KG1 (cell line): ENCODE measurements around the gene FBRS.

Source experiments
- DNase-seq: peaks from one replicate; lab custom pipeline; 2025; lab: John Stamatoyannopoulos, UW

The FBRS gene

DNA sequence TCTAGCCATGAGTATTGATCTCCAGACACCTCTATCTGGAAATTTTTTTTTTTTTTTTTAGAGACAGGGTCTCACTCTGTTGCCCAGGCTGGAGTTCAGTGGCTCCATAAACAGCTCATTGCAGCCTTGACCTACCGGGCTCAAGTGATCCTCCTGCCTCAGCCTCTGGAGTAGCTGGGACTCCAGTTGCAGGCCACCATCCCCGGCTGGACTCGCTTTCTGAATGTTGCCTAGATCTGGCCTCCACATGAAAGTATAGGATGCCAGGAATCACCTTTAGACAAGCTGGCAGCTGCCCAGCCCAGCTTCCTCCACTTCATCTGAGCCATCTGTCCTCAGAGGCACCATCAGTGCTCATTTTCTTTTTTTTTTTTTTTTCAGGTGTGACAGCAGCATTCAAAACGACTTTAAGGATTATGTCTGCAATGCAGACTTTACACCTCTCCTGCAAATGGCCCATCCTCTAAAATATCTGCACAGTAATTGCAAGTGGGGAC is 13.8 kb upstream of the FBRS start:
- DNase-seq, result no peak

DNA sequence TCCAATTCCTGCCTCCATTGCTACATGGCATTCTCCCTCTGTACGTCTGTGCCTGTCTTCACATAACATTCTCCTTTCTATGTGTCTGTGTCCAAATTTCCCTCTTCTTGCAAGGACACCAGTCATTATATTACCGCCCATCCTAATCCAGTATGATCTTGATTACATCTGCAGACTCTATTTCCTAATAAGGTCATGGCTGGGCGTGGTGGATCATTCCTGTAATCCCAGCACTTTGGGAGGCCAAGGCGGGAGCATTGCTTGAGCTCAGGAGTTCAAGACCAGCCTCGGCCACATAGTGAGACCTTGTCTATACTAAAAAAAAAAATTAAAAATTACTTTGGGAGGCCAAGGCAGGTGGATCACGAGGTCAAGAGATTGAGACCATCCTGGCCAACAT is 12.5 kb upstream of the FBRS start:
- DNase-seq, result no peak

DNA sequence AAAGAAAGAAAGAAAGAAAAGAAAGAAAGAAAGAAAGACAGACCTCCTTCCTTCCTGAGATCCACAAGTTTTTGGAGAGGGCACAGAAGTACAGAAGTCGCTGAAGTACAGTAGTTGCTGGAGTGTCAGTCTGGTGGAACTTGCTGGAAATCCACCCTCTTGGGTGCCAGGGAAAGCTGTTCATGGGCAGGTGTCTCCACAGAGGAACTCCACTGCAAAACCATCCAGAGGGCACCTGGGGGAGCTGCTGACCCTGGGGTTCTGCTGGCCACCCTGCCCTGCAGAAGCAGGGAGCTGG is 11.0 kb upstream of the FBRS start:
- DNase-seq, result no peak

DNA sequence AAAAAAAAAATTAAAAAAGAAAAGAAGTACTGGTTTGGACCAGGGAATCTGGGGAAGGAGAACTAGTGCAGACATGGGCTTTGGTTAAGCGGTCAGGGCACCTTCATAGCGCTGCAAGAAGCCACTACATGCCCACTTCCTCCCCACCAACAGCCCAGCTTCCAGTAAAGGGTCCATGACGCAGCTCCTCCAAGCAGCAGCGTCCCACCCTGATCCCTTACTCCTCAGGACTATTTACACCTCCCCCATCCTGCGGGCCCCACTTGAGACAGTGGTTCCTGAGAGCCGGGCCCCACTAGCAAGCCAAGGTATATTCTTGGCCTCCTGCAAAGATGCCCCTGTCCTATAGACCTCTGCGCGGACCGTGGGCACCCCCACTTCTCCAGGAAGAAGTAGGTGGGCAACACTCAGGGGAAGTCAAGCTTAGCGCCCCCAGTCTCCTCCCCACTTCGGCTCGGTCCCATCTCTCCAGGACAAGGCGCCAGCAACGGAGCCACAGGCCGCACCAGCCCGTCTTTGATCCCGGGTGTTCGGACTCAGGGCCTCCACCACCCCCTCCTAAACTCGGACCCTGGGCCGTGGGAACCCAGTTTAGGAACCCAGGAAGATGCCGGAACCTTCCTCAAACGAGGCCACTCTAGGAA is 8.4 kb upstream of the FBRS start:
- DNase-seq, result no peak

DNA sequence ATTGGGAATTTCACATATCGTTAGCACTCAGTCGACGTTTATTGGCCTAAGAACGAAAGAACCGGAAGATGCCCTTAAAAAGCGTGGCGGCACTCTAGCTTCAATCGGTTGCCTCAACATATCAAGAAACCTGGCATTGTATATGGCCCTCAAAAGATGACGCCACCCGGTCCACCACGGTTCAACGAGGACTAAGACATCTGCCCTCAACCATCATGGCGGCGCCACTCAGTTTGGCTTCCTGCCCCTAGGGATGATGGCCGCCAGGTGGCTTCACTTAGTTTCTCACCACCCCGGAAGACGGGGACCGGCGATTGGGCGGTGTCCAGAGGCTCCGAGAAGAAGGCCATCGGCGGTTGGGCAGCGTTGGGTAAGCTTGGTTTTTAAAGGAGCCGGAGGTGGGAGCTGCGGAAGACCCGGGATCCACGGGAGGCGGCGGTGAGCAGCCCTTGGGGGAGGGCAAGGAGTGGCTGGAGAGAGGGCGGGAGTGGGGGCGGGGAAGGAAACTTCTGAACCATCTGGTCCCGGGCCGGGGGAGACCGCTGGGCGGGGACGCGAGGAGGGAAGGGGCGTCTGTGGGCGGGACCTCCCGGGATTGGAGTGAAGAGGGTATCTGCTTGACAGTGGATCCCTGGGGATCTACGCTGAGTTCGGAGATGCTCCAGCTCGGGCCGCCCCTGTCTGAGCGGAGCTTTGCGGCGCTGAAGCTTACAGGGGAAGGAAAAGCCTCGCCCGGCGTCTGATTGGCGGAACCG is 7.7 kb upstream of the FBRS start, which contains the start of gene PRR14:
TSS of gene PRR14 (plus strand) at position 592 of the 755 bp plus-strand sequence. CDS start 686 bp downstream, outside the sequence.
- DNase-seq, result peak; percentile 94

DNA sequence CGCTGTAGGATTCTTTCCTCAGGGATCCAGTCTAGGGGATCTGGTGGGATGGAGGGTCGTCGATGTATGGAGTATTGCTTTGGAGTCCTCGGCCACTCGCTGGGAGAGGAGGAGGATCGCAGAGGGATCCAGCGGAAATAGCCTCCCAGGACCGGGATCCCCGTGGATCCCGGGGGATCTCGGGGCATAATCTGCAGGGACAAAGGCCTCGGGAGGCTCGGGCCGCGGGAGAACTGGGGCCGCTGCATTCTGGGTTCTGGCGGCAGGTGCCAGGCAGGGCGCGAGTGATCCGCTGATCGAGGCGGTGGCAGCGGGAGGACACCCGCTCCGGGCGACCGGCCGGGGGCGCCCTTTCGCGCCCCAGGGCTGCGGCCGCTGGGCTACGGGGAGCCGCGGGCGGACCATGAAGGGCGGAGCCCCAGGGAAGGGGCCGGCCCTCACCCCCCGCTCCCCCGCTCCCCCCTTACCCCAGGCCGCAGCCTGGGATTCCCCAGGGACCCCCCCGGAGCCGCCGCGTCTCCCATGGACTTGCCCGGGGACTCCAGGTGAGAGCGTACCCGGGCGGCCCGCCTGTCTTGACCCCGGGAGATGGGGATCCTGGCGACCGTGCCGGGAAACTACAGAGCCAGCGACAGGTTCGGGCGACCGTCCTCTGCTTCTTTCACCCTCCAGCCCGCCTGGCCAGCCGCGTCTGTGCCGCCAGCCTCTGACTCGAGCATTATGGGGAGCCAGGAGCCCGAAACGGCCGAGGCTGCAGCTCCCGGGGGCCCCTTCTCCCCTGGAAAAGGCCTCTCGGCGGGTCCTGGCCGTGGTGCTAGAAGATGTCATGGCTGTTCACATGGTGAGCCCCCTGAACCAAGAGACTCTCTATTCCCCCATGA is 6.9 kb upstream of the FBRS start:
- peak; percentile 53 for DNase-seq

DNA sequence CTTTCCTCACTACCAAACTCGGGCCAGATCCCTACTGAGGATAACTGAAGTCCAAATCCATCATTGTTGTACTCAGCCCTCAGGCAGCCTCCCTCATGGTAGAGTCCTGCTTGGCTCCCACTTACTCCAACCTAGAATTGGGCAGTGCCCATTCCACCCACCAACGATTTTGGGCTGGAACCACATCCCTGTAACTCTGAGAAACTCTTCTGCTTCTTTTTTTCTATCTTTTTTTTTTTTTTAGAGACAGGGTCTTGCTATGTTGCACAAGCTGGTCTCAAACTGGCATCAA is 6.3 kb upstream of the FBRS start:
- no peak for DNase-seq

DNA sequence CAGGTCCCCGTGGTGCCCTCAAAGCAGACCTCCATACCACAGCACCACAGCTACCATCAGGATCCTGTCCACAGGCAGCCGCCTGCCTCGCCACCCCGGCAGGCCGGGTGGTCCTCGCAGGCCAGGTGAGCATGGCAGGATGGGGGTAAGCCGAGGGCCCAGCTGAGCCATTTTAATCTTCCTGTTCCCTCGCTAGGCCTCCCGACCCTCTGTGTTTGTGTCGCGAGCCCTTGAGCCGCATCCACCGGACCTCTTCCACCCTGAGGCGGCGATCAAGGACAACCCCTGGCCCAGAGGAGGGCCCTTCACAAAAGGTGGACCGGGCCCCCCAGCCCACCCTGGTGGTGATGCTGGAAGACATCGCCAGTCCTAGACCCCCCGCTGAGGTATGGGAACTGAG is 5.5 kb upstream of the FBRS start:
- no peak for DNase-seq

DNA sequence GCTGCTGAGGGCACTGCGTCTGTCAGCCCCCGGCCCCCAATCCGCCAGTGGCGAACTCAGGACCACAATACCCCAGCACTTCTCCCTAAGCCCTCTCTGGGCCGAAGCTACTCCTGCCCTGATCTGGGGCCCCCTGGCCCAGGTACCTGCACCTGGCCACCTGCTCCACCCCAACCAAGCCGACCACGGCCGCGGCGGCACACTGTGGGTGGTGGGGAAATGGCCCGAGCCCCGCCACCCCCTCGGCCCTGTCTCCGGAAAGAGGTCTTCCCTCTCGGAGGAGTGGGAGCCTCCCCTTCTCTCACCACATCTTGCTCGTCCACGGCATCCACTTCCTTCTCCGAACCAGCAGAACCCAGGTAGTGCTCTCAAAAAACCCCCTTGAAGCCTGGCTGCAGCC is 3.4 kb upstream of the FBRS start:
- DNase-seq, result no peak

DNA sequence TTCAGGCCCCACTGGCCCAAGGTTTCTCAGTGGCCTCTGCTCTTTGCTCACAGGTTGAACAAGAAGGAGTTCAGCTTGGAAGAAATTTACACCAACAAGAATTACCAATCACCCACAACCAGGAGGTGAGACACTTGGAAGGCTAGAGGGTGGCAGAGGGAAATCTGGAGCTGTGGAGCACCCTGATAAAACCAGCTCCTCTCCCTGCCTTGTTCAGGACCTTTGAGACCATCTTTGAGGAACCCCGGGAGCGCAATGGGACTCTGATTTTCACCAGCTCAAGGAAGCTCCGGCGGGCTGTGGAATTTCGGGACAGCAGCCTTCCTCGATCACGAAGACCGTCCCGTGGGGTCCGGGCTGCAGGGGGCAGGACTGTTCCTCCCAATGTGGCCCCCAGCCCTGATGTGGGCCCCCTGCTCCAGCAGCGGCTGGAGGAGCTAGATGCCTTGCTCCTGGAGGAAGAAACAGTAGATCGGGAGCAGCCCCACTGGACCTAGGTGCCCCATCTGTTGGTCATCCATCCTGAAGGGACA is 2.4 kb upstream of the FBRS start:
- DNase-seq, result no peak

DNA sequence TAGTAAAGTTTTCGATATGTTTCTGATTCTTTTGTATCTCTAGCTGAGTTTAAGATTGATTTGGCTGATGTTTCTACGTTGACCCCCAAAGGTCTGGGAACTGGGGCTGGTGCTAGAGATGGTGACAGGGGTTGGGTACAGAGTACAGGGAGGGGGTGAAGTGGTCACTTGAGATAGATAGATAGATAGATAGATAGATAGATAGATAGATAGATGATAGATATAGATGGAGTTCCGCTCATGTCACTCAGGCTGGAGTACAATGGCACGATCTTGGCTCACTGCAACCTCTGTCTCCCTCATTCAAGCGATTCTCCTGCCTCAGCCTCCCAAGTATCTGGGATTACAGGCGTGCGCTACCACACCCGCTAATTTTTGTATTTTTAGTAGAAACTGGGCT is 1.8 kb upstream of the FBRS start:
- no peak for DNase-seq

DNA sequence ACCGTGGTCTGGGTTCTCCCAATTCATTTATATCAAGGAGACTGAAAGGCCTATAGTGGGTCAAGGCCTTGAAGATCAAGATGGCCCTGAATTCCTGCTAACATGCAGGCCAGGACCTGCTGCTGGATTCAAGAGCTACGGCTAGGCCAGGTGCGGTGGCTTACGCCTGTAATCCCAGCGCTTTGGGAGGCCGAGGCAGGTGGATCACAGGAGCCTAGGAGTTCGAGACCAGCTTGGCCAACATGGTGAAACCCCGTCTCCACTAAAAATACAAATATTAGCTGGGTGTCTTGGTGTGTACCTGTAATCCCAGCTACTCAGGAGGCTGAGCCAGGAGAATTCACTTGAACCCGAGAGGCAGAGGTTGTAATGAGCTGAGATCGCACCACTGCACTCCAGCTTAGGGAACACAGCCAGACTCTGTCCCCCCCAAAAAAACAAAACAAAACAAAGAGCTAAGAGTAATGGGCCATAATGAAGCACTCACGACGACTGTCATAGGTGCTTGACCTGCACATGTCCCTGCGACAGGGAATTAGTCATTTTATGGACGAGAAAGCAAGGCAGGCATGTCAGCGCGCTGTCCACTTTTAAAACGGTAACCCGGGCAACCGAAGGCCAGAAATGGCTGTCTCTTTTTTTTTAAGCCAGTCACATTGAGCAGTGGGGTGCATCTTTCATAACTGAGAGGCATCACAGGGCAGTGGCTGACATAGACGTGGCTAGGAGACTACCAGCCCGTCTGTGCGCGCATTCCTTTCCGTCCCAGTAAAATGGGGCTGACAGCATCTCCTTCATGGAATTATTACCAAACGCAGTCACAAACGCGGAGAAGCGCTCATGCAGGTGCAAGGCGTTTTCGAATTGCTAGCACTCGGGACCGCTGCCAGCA is 1.0 kb upstream of the FBRS start:
- DNase-seq, result no peak

DNA sequence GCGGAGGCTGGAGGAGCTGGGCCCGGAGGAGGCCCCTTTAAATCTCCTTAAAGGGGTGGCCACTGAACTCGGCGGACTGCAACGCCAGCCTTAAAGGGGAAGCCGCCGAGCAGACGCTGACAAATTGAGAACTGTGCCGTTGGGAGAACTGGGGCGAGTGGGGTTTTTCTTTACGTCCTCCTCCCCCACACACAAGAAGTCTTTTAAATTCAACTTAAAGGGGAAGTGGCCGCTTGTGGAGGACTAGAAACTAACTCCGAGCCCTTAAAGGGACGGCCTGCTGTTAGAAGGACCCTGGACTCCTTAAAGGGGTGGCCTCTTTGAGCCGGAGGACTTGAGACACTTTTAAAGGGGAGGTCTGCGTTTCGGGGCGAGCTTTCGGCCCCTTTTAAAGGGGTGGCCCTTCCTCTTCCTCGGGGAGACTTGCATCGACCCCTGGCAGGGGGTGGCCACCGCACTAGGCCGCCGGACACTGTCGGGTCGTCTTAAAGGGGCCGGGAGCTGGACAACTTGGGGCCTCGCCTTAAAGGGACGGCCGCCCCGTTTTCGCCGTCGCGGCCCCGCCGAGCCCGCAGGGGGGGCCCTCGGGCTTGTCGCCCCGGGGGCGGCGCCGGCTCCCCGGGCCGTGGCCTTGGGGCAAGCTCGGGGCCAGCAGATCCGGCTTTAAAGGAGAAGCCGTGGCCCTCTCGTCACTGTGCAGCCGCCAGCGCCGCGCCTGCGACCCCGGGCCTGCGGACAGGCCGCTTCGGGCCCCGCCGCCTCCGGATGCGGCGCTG is 688 bp downstream of the FBRS start:
- DNase-seq, result peak; percentile 99

DNA sequence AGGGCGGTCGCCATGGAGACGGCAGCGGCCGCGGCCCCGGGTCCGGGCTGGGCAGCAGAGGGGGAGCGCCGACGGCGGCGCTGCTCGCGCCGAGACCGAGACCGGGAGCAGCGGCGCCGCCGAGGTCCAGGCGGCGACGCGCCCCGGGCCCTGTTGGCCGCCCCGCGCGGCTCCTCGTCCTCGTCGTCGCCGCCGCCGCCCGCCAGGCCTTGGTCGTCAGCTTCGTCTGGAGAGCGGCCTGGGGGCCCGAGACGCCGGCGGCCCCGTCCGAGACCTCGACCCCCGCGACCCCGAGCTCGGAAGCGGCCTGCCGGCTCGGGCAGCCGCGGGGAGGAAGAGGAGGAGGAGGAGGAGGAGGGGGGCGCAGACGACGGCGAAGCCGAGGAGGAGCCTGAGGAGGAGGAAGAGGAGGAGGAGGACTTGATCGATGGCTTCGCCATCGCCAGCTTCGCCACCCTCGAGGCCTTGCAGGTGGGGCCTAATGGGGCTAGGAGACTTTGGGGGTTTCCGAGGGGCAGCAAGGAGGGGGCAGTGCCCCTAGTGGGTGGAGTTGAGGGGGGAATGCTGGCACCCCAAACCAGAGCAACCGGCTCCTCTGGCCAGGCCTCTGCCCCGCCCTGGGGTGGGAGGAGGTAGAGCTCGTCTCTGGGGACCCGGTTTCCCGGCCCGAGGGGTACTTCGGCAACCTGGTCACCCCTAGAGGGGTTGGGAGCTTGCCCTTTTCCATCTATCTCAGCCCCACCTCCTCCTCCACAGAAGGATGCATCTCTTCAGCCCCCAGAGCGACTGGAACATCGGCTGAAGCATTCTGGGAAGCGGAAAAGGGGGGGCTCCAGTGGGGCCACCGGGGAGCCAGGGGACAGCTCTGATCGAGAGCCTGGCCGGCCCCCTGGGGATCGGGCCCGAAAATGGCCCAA is 1.5 kb downstream of the FBRS start:
- no peak for DNase-seq

DNA sequence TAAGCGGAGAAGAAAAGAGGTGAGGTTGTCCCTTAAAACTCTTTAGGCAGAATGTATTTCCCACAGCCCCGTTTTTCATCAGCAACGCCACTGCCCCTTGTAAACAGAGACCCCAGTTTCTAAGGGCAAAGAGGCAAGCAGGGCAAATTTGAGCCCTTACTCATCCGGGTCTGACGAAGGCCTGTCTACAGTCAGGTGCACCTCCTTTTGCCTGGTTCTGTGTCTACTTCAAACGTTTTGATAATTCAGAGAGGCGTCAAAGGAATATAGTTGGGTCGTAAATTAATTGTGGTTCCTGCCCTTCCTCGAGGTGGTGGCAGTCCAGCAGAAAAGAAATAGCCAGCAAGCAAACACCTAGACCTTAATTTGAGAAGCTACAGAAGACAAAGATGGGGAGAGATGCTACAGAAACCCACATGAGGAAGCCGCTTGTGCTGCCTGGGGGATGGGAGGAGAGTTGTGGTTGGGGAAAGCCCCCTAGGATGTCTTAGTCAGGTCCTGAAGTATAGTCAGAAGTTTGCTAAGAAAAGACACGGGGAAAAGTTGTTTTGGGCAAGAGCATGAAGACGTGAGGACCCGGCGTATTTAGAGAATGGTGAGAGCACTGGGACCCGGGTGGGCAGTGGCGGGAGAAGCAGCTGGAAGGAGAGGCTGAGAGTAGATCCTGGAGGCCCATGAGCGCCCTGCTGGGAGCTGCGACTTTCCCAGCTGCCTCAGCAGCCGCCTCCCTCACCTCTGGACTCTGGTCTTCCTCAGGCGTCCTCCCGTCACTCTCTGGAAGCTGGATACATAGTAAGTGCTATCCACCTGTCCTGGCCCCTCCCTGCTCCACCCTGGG is 2.4 kb downstream of the FBRS start:
- DNase-seq, result no peak

DNA sequence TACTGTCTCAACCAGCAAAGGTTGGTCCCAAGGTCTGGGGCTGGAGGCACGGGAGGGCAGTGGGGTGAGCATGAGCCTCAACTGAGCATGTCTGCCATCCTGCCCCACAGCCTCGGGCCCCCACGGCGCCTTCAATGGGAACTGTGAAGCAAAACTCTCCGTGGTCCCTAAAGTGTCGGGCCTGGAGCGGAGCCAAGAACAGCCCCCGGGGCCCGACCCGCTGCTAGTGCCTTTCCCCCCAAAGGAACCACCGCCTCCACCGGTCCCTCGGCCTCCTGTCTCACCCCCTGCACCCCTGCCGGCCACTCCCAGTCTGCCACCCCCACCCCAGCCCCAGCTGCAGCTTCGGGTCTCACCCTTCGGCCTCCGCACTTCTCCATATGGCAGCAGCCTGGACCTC is 4.2 kb downstream of the FBRS start:
- no peak for DNase-seq

DNA sequence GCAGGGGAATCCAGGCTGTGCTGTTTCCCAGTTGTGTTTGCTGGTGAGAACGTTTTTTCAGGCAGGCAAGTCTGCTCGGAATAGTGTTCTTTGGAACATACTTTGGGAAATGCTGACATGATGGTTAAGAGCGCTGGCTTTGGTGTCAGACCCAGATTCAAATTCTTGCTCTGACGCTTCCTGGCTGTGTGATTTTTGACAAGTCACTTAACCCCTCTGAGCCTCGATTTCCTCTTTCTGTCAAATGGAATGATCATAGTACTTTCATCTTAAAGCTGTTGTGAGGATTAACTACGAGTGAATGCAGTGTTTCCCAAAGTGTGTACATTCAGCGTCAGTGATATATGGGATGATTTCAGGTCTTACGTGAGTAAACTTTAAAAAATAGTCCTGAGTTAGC is 4.8 kb downstream of the FBRS start:
- no peak for DNase-seq

DNA sequence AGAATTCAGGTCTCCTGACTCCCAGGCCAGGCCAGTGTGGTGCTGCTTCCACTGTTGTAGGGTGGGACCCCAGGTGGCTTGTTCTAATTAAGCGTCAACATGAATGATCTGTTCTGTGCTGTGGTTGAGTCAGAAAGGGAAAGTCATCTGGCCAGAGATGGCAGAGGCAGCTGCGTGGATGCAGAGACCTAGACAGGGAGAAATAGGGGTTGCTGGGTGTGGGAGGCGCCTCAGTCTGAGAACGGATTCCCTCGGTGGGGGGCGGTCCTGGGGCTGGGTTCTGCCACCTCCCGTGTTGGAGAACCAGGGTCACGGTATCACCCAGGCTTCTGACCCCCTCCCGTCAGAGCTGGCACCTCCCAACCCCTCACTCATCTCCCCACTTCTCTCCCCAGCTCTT is 5.6 kb downstream of the FBRS start:
- DNase-seq, result no peak

DNA sequence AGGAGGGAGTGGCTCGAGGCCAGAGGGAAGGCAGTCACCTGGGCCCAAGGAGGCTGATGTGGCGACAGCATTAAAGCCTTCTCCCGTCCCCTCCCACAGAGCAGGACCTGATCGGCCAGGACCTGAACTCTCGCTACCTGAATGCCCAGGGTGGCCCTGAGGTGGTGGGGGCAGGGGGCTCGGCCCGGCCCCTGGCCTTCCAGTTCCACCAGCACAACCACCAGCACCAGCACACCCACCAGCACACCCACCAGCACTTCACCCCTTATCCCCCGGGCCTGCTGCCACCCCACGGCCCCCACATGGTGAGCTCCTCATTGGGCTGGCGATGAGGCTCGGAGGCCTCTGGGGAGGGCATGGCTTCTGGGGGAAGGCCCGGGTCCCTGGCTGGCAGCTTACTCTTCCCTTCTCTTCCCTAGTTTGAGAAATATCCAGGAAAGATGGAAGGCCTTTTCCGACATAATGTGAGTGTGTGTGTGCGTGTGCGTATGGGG is 6.4 kb downstream of the FBRS start:
- DNase-seq, result no peak
